Neural cell (in vitro differentiated cells): ENCODE data around the gene ZNF594. TPM values are rescaled to one million over a fixed set of nuclear protein-coding genes. Genes with fewer than 3 reads are reported as not detected.

Experiments used
- H2AFZ ChIP-seq: fragments of 200-600, 300-800 bp; sonication (generic), shearing (Covaris generic); 2 replicates; pipeline ENCODE4 v1.6.0; 2014; ENCODE audit warnings: low read depth, mild to moderate bottlenecking, antibody characterized with exemption, low read length, moderate library complexity
- H3F3A ChIP-seq: fragments of 200-600 bp; shearing (Covaris generic); 2 replicates; pipeline ENCODE4 v1.6.1; 2016; ENCODE audit warnings: mild to moderate bottlenecking, moderate library complexity, mixed read lengths, antibody characterized with exemption, low read length; ENCODE audit not compliant: insufficient read depth, poor library complexity, severe bottlenecking
- H3K27ac ChIP-seq: fragments of 200-600, 300-800 bp; sonication (generic), shearing (Covaris generic); 2 replicates; pipeline ENCODE4 v1.5.1; 2014; ENCODE audit warnings: mild to moderate bottlenecking, low read length, moderate library complexity
- H3K27me3 ChIP-seq: fragments of 300-800, 200-600 bp; sonication (generic), shearing (Covaris generic); 2 replicates; pipeline ENCODE4 v1.6.0; 2014; ENCODE audit warnings: mild to moderate bottlenecking, low read depth, low read length, moderate library complexity; ENCODE audit not compliant: insufficient read depth
- H3K36me3 ChIP-seq: fragments of 300-800, 200-600 bp; sonication (generic), shearing (Covaris generic); 2 replicates; pipeline ENCODE4 v1.5.1; 2014; ENCODE audit warnings: mild to moderate bottlenecking, antibody characterized with exemption, low read length, moderate library complexity; ENCODE audit not compliant: insufficient read depth
- H3K4me2 ChIP-seq: fragments of 300-800, 200-600 bp; sonication (generic), shearing (Covaris generic); 2 replicates; pipeline ENCODE4 v1.6.0; 2014; ENCODE audit warnings: mild to moderate bottlenecking, low read length
- H3K4me3 ChIP-seq: fragments of 300-800, 200-600 bp; sonication (generic), shearing (Covaris generic); 2 replicates; pipeline ENCODE4 v1.5.1; 2014; ENCODE audit warnings: mild to moderate bottlenecking, low read length, moderate library complexity
- H3K79me2 ChIP-seq: fragments of 200-600 bp; shearing (Covaris generic); replicated peaks from 2 replicates; pipeline ENCODE4 v1.6.0; 2014; ENCODE audit warnings: mild to moderate bottlenecking, low read length, moderate library complexity; ENCODE audit not compliant: insufficient read depth
- H3K9ac ChIP-seq: fragments of 300-800, 200-600 bp; sonication (generic), shearing (Covaris generic); 2 replicates; pipeline ENCODE4 v1.6.1; 2016; ENCODE audit warnings: mild to moderate bottlenecking, low read length, mixed read lengths
- H3K9me2 ChIP-seq: fragments of 200-600 bp; shearing (Covaris generic); 2 replicates; pipeline ENCODE4 v1.6.1; 2016; ENCODE audit warnings: mild to moderate bottlenecking, low read length, mixed read lengths; ENCODE audit not compliant: insufficient read depth
- H3K9me3 ChIP-seq: fragments of 200-600, 300-800 bp; sonication (generic), shearing (Covaris generic); 2 replicates; pipeline ENCODE4 v1.6.1; 2016; ENCODE audit warnings: mild to moderate bottlenecking, mixed run types, low read length, moderate library complexity, mixed read lengths
- H4K20me1 ChIP-seq: fragments of 200-600 bp; shearing (Covaris generic); 2 replicates; pipeline ENCODE4 v1.6.1; 2016; ENCODE audit warnings: mild to moderate bottlenecking, mixed run types; ENCODE audit not compliant: insufficient read depth
- CTCF ChIP-seq: fragments of 450-650 bp; IDR thresholded peaks from 2 replicates; pipeline ENCODE4 v1.5.1; 2014; ENCODE audit warnings: antibody characterized with exemption, mild to moderate bottlenecking, moderate library complexity; ENCODE audit not compliant: poor library complexity, severe bottlenecking
- EP300 ChIP-seq: fragments of 450-650 bp; conservative IDR thresholded peaks from 2 replicates; pipeline ENCODE4 v1.6.1; 2014; ENCODE audit warnings: antibody characterized with exemption, mild to moderate bottlenecking, moderate library complexity; ENCODE audit not compliant: poor library complexity, severe bottlenecking
- EZH2 ChIP-seq: fragments of 200-600, 300-800 bp; shearing (Covaris generic), sonication (generic); IDR thresholded peaks from 2 replicates; pipeline ENCODE4 v1.6.1; 2014; ENCODE audit warnings: antibody characterized with exemption, low read length, borderline replicate concordance, mild to moderate bottlenecking; ENCODE audit not compliant: insufficient read depth, poor library complexity, severe bottlenecking
- MXI1 ChIP-seq: fragments of 450-650 bp; conservative IDR thresholded peaks from 2 replicates; pipeline ENCODE4 v1.6.1; 2014; ENCODE audit warnings: antibody characterized with exemption, mild to moderate bottlenecking; ENCODE audit not compliant: poor library complexity, severe bottlenecking
- POLR2AphosphoS5 ChIP-seq: IDR thresholded peaks from 2 replicates; pipeline ENCODE4 v1.6.1; 2012
- RAD21 ChIP-seq: fragments of 450-650 bp; conservative IDR thresholded peaks from 2 replicates; pipeline ENCODE4 v1.6.1; 2014; ENCODE audit warnings: antibody characterized with exemption, mild to moderate bottlenecking, moderate library complexity
- REST ChIP-seq: IDR thresholded peaks from 2 replicates; pipeline ENCODE4 v1.6.1; 2012; ENCODE audit warnings: borderline replicate concordance
- SMC3 ChIP-seq: fragments of 450-650 bp; conservative IDR thresholded peaks from 2 replicates; pipeline ENCODE4 v1.6.1; 2014; ENCODE audit warnings: antibody characterized with exemption, mild to moderate bottlenecking, moderate library complexity; ENCODE audit not compliant: poor library complexity
- TAF1 ChIP-seq: IDR thresholded peaks from 2 replicates; pipeline ENCODE4 v1.6.1; 2012; ENCODE audit warnings: low read depth
- polyA plus RNA-seq: library from polyadenylated mRNA; depleted of rRNA; stranded (reverse); fragments of >200 nt; gene quantifications from 2 replicates; pipeline ENCODE4 v1.2.3, GENCODE V29; 2014

The ZNF594 gene
- polyA plus RNA-seq, 1 donor from 2014 or later: 28.2 TPM

GRCh38 chr17:5236938-5237540 is 45.4 kb upstream of the ZNF594 start:
- no peaks in the 10 kb centered on the region for H3K9me2 ChIP-seq
- no peak overlapping the region for H3K27ac ChIP-seq
- no peaks in the 10 kb centered on the region for H4K20me1 ChIP-seq
- no peaks in the 10 kb centered on the region for H3K79me2 ChIP-seq
- H2AFZ ChIP-seq: no peak overlapping the region
- no peak overlapping the region for H3K4me2 ChIP-seq
- H3K27me3 ChIP-seq: no peaks in the 10 kb centered on the region
- H3K9ac ChIP-seq: no peak overlapping the region
- H3K9me3 ChIP-seq: no peaks in the 10 kb centered on the region
- no peak overlapping the region for H3K4me3 ChIP-seq
- no peaks in the 10 kb centered on the region for H3K36me3 ChIP-seq
- TF ChIP-seq REST (no peak), CTCF (no peak), POLR2AphosphoS5 (no peak), RAD21 (no peak), EZH2 (no peak), TAF1 (no peak), MXI1 (no peak), SMC3 (no peak), EP300 (no peak)
- H3F3A ChIP-seq: no peaks in the 10 kb centered on the region

- Histone ChIP-seq H3K4me2 (no peak within 1 kb of the TSS), H3K27ac (no peak within 1 kb of the TSS), H3K27me3 (no peaks in the 10 kb centered on the region), H3K9ac (no peak within 1 kb of the TSS), H3F3A (no peaks in the 10 kb centered on the region), H2AFZ (no peak within 1 kb of the TSS), H3K4me3 (no peak within 1 kb of the TSS), H3K9me3 (no peaks in the 10 kb centered on the region), H3K9me2 (no peaks in the 10 kb centered on the region), H3K79me2 (no peaks in the 10 kb centered on the region), H3K36me3 (no peaks in the 10 kb centered on the region), H4K20me1 (no peaks in the 10 kb centered on the region)
- TF ChIP-seq SMC3: no peak
- TF ChIP-seq CTCF: no peak
- TF ChIP-seq TAF1: no peak
- TF ChIP-seq EP300: no peak
- TF ChIP-seq MXI1: no peak
- TF ChIP-seq EZH2: no peak
- no peak for TF ChIP-seq POLR2AphosphoS5
- TF ChIP-seq REST: no peak
- TF ChIP-seq RAD21: no peak
These were observed 43.2 kb upstream of the ZNF594 start, which contains the start of gene SCIMP for GRCh38 chr17:5234645-5235576. Gene SCIMP (minus strand): TSS chr17:5234860. CDS start chr17:5234755, 105 bp downstream.
